GM18526 (cell line): Measurements from ENCODE around the gene ZNF22.

Experiments used
- POLR2A ChIP-seq: IDR thresholded peaks from 3 replicates; pipeline ENCODE4 v1.6.1; 2011; ENCODE audit not compliant: insufficient read length; ENCODE audit errors: extremely low read depth

Gene ZNF22

GRCh38 chr10:45000752-45001380 is at the start of gene ZNF22:
TSS of gene ZNF22 (plus strand) at chr10:45000923. CDS start at chr10:45003369, 2,446 bp downstream.
- TF ChIP-seq POLR2A, result peak; percentile 68

DNA sequence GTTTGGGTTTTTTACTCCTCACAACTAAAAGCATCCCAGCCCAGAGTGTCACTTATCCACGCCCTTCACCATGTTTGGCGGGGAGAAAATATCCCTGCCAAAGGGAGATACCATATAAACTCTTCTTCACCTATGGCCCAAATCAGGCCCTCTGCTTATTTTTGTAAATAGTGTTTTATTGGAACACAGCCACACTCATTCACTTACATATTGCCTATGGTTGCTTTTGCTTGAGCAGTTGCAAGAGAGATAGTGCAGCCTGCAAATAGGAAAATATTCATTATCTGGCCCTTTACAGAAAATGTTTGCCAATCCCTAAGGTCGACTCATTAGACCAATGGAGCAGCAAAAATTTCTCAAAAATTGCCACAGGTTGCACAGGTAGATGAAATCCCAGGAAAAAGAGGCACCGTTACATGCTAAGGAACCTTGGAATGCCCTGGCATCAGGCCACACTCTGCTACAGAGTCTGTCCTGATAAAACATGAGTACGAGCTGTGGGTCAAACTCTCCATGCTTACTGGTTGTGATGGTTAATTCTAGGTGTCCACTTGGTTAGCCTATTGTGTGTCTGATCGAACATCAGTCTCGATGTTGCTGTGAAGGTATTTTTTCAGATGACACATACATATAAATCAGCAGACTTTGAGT is 49.0 kb upstream of the ZNF22 start:
- TF ChIP-seq POLR2A, result no peak

DNA sequence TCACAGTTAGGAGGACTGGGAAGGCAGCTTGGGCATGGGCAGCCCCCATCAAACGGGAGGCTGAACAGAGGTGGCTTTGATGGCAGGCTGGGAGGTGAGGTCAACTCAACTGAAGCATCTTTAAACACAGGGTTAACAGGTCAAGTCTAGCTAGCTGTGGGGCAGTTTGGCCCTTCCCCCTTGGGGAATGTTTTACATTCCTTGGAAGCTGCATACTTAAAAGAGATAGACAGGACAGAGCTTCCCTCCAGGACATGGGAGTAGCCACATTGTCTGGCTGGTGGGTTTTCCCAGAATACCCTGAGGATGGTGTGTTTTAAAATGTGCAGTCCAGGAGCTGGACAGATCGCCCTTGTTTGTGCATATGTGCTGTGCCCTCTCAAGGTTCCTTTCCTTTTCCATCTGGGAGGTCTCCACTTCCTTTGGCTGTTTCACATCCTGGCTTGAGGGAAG is 47.9 kb upstream of the ZNF22 start:
- no peak for TF ChIP-seq POLR2A

- TF ChIP-seq POLR2A, result no peak
Measured at GRCh38 chr10:44954042-44954441, 46.7 kb upstream of the ZNF22 start.

DNA sequence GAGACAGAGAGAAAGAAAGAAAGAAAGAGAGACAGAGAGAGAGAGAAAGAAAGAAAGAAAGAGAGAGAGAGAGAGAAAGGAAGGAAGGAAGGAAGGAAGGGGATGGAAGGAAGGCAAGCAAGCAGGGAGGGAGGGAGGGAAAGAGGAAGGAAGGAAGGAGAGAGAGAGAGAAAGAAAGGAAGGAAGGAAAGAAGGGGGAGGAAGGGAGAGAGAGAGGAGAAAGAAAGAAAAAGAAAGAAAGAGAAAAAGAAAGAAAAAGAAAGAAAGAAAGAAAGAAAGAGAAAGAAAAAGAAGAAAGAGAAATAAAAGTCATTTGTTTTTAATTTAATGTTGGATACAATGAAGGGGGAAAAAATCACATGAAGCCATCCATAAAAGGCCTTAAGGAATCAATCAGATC is 45.8 kb upstream of the ZNF22 start:
- no peak for TF ChIP-seq POLR2A

GRCh38 chr10:44955413-44956070 is 45.2 kb upstream of the ZNF22 start:
- TF ChIP-seq POLR2A, result no peak

GRCh38 chr10:44956226-44956625 is 44.5 kb upstream of the ZNF22 start:
- no peak for TF ChIP-seq POLR2A

DNA sequence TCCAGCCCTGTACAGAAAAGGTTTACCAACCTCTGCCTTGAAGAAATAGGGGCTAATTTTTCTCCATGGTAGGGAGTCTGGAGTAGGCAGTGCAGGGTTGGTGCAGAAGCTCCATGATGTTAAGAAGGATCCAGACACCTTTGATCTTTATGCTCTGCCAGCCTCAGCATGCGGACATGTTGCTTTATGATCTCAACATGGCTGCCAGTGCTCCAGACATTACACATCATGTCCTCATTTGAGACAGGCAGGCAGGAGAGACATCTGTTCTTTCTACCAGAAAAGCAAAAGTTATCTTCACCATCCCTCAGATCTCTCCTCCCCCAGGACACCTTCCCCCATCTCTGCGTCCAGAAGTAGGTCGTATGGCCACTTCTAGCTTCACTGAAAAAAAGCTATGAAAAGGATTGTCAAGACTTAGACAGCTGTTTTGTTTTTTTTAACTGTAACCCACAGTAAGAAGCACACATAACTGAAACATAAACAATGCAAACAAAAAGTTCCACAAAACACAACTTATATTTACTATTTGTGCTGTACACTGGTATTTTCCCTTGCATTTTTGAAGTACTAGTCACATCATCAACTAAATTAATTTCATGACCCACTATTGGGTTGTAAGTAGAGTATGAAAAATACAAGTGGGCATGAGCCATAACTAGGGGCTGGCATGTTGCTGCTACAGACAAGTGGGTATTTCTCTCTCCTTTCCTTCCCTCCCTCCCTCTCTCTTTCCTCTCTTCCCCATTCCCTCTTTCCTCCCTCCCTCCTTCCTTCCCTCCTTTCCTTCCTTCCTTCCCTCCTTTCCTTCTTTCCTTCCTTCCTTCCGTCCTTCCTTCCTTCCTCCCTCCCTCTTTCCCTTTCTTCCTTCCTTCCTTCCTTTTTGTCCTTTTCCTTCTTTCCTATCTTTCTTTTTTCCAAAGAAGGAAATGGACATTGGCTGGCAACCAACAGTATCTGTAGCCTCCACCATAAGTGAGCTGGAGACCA is 43.7 kb upstream of the ZNF22 start:
- no peak for TF ChIP-seq POLR2A

GRCh38 chr10:44958196-44958897 is 42.4 kb upstream of the ZNF22 start:
- no peak for TF ChIP-seq POLR2A

DNA sequence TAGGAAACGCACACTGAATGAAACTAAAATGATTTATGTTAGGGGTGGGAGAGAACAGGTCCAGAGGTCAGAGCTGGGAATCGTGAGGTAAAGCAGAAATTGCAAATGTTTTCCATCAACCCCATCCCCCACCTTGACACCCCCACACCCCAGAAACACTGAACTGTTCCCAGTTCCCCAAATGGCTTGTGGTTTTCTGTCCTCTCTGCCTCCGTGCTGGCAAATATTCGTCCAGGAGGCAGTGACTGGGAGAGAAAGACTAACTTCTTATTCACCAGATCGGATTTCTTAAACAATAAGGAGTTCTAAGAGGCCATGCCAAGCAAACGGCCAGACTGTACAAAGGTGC is 41.9 kb upstream of the ZNF22 start:
- TF ChIP-seq POLR2A, result no peak

GRCh38 chr10:44959247-44960087 is 41.3 kb upstream of the ZNF22 start, which contains the start of gene RASSF4:
TSS of gene RASSF4 (plus strand) at chr10:44959802. CDS start at chr10:44970203, 10,401 bp downstream.
- TF ChIP-seq POLR2A, result peak; percentile 90

- no peak for TF ChIP-seq POLR2A
Measured at GRCh38 chr10:44960088-44960460, 40.6 kb upstream of the ZNF22 start.

- TF ChIP-seq POLR2A, result no peak
Measured at GRCh38 chr10:44960482-44961229, 40.1 kb upstream of the ZNF22 start.
